IMR-90 (cell line): Measurements from ENCODE around the gene MMEL1. TPM values are rescaled to one million over a fixed set of nuclear protein-coding genes. Genes with fewer than 3 reads are reported as not detected.

Experiments
- ATAC-seq: fragments of 200-7000 bp; cut with Tn5 transposase; 2 replicates; pipeline ENCODE4 v1.9.1; 2020; ENCODE audit warnings: low read depth, mild to moderate bottlenecking, moderate library complexity
- BruUV-seq: library from RNA; stranded (reverse); fragments of 400-500 nt; replicated peaks from 2 replicates; lab custom pipeline; 2021; lab: Mats Ljungman, UMichigan
- CTCF ChIA-PET: fragments of 300-600 bp; formaldehyde crosslinking; extraction: SDS; loops from one replicate; lab custom pipeline; 2021; ENCODE audit warnings: antibody characterized with exemption; lab: Yijun Ruan, JAX
- POLR2A ChIA-PET: fragments of 300-600 bp; sonication (Branson Sonifier 250); formaldehyde crosslinking; loops from one replicate; lab custom pipeline; 2022; ENCODE audit warnings: antibody characterized with exemption; ENCODE audit not compliant: unreplicated experiment; lab: Charles Lee
- DNase-seq: peaks from one replicate; pipeline ENCODE4 v3.0.0; 2013
- H2AFZ ChIP-seq: replicated peaks from 2 replicates; pipeline ENCODE3; 2013; ENCODE audit warnings: low read length, mild to moderate bottlenecking; ENCODE audit not compliant: poor library complexity
- H2AK5ac ChIP-seq: 2 replicates; pipeline ENCODE4 v1.6.1; 2013; ENCODE audit warnings: low read depth, low read length, inconsistent platforms
- H2AK9ac ChIP-seq: replicated peaks from 2 replicates; pipeline ENCODE3; 2013; ENCODE audit warnings: mild to moderate bottlenecking, low read depth, low read length, moderate library complexity; ENCODE audit not compliant: poor library complexity
- H2BK120ac ChIP-seq: 2 replicates; pipeline ENCODE4 v1.6.1; 2013; ENCODE audit warnings: low read depth, low read length, inconsistent platforms
- H2BK15ac ChIP-seq: 3 replicates; pipeline ENCODE4 v1.6.1; 2013; ENCODE audit warnings: low read depth, low read length, inconsistent platforms
- H2BK20ac ChIP-seq: 2 replicates; pipeline ENCODE4 v1.6.1; 2013; ENCODE audit warnings: low read depth, mild to moderate bottlenecking, inconsistent platforms, low read length, moderate library complexity
- H2BK5ac ChIP-seq: 2 replicates; pipeline ENCODE4 v1.6.1; 2013; ENCODE audit warnings: mild to moderate bottlenecking, low read depth, low read length, inconsistent platforms; ENCODE audit not compliant: poor library complexity, severe bottlenecking
- H3K14ac ChIP-seq: replicated peaks from 2 replicates; pipeline ENCODE4 v1.6.1; 2013; ENCODE audit warnings: low read depth, low read length, inconsistent platforms
- H3K18ac ChIP-seq: 2 replicates; pipeline ENCODE4 v1.6.1; 2013; ENCODE audit warnings: low read depth, low read length, control low read depth
- H3K23ac ChIP-seq: 2 replicates; pipeline ENCODE4 v1.6.1; 2013; ENCODE audit warnings: low read depth, low read length, inconsistent platforms
- H3K27ac ChIP-seq: 2 replicates; pipeline ENCODE4 v1.5.1; 2013; ENCODE audit warnings: mild to moderate bottlenecking, control low read depth, low read length; ENCODE audit not compliant: insufficient read depth
- H3K27me3 ChIP-seq: 2 replicates; pipeline ENCODE4 v1.6.1; 2013; ENCODE audit warnings: low read length; ENCODE audit not compliant: control insufficient read depth, insufficient read depth
- H3K36me3 ChIP-seq: 2 replicates; pipeline ENCODE4 v1.6.1; 2013; ENCODE audit warnings: low read length, mixed read lengths; ENCODE audit not compliant: control insufficient read depth, insufficient read depth
- H3K4ac ChIP-seq: 2 replicates; pipeline ENCODE4 v1.6.1; 2013; ENCODE audit warnings: low read depth, low read length, inconsistent platforms
- H3K4me1 ChIP-seq: 2 replicates; pipeline ENCODE4 v1.6.1; 2013; ENCODE audit warnings: low read length, mixed read lengths; ENCODE audit not compliant: control insufficient read depth, insufficient read depth
- H3K4me2 ChIP-seq: 2 replicates; pipeline ENCODE4 v1.6.1; 2013; ENCODE audit warnings: low read depth, mild to moderate bottlenecking, control low read depth, low read length, moderate library complexity
- H3K4me3 ChIP-seq: 2 replicates; pipeline ENCODE4 v1.5.1; 2013; ENCODE audit warnings: low read depth, mild to moderate bottlenecking, control low read depth, low read length, moderate library complexity; ENCODE audit not compliant: insufficient read depth
- H3K56ac ChIP-seq: 2 replicates; pipeline ENCODE4 v1.6.1; 2013; ENCODE audit warnings: low read length, inconsistent platforms; ENCODE audit not compliant: insufficient read depth; ENCODE audit errors: extremely low read depth
- H3K79me1 ChIP-seq, 2 experiments: 2 replicates each; pipeline ENCODE4 v1.6.1; 2013; ENCODE audit warnings: low read length in 2 of 2, inconsistent platforms in 1 of 2, low read depth in 1 of 2
- H3K9ac ChIP-seq: 2 replicates; pipeline ENCODE4 v1.6.1; 2013; ENCODE audit warnings: low read depth, low read length, control low read depth
- H3K9me1 ChIP-seq: 2 replicates; pipeline ENCODE4 v1.6.1; 2013; ENCODE audit warnings: low read length, inconsistent platforms; ENCODE audit not compliant: insufficient read depth
- H3K9me3 ChIP-seq: 2 replicates; pipeline ENCODE4 v1.6.1; 2013; ENCODE audit warnings: low read length; ENCODE audit not compliant: control insufficient read depth, insufficient read depth
- H4K20me1 ChIP-seq: 2 replicates; pipeline ENCODE4 v1.6.1; 2013; ENCODE audit warnings: low read length, inconsistent platforms; ENCODE audit not compliant: insufficient read depth
- H4K5ac ChIP-seq: 2 replicates; pipeline ENCODE4 v1.6.1; 2013; ENCODE audit warnings: mild to moderate bottlenecking, low read depth, low read length, control low read depth
- H4K8ac ChIP-seq, 2 experiments: 2 replicates each; pipeline ENCODE4 v1.6.1; 2013; ENCODE audit warnings: low read depth in 2 of 2, low read length in 2 of 2, control low read depth in 1 of 2, inconsistent platforms in 1 of 2
- H4K91ac ChIP-seq: 2 replicates; pipeline ENCODE4 v1.6.1; 2013; ENCODE audit warnings: low read depth, low read length, inconsistent platforms; ENCODE audit not compliant: insufficient read depth
- CTCF ChIP-seq: conservative IDR thresholded peaks from 2 replicates; pipeline ENCODE4 v1.5.1; 2012; ENCODE audit warnings: mild to moderate bottlenecking, low read depth, low read length, improper control_type of control experiment
- FOS ChIP-seq: fragments of 150-350 bp; IDR thresholded peaks from 2 replicates; pipeline ENCODE4 v1.6.1; 2016; ENCODE audit warnings: low read depth, low read length
- MAFK ChIP-seq: IDR thresholded peaks from 2 replicates; pipeline ENCODE4 v1.6.1; 2012; ENCODE audit warnings: low read depth, low read length, improper control_type of control experiment
- MXI1 ChIP-seq: IDR thresholded peaks from 2 replicates; pipeline ENCODE4 v1.6.1; 2012; ENCODE audit warnings: low read depth, mild to moderate bottlenecking, low read length, moderate library complexity, borderline replicate concordance
- NFE2L2 ChIP-seq: fragments of 150-350 bp; IDR thresholded peaks from 2 replicates; pipeline ENCODE4 v1.6.1; 2016; ENCODE audit warnings: low read depth, mild to moderate bottlenecking, low read length
- RAD21 ChIP-seq: IDR thresholded peaks from 2 replicates; pipeline ENCODE4 v1.6.1; 2012; ENCODE audit warnings: low read length, improper control_type of control experiment
- RCOR1 ChIP-seq: IDR thresholded peaks from 2 replicates; pipeline ENCODE4 v1.6.1; 2012; ENCODE audit warnings: mild to moderate bottlenecking, low read length, improper control_type of control experiment; ENCODE audit not compliant: insufficient replicate concordance
- RFX5 ChIP-seq: IDR thresholded peaks from 2 replicates; pipeline ENCODE4 v1.8.0; 2012; ENCODE audit warnings: low read depth, mild to moderate bottlenecking, low read length, moderate library complexity
- WGBS, 2 experiments: methylation state at CpG; one replicate each; pipeline versions ENCODE4 v1.1.5 to v1.1.7; 2013; ENCODE audit warnings: missing lambda C conversion rate in 2 of 2; ENCODE audit not compliant: insufficient read length in 1 of 2; ENCODE audit errors: extremely low coverage in 2 of 2; 5-methylcytosine and 5-hydroxymethylcytosine counted together
- dilution Hi-C: fragments of 300-500 bp; cut with HindIII; formaldehyde crosslinking; loops from one replicate; pipeline ENCODE4 v1.14.3; 2018; ENCODE audit warnings: low sequenced_read_pairs; ENCODE audit not compliant: unreplicated experiment
- in situ Hi-C: fragments of 300-500 bp; cut with MboI; formaldehyde crosslinking; loops from 3 replicates; pipeline ENCODE4 v1.14.3; 2019; ENCODE audit warnings: low sequenced_read_pairs, inconsistent platforms, mixed read lengths
- intact Hi-C: fragments of 100-400 bp; cut with micrococcal nuclease; formaldehyde crosslinking; loops from 2 replicates; pipeline ENCODE4 v1.10.0; 2022
- polyA plus RNA-seq, 3 experiments: library from polyadenylated mRNA; depleted of rRNA; stranded (reverse); fragments of >200 nt; gene quantifications; 2 replicates each; pipeline ENCODE4 v1.2.3, GENCODE V29; 2012; ENCODE audit warnings: low replicate concordance in 1 of 3
- total RNA-seq: library from RNA; depleted of rRNA; stranded (reverse); fragments of >200 nt; gene quantifications from 2 replicates; pipeline ENCODE4 v1.2.3, GENCODE V29; 2012

The MMEL1 gene
- total and polyA plus RNA-seq, 2 of the 4 experiments (the other 2 are of a cell fraction) = under 0.01 to 0.12 TPM

- Histone ChIP-seq H3K4me1 (no peaks in the 10 kb centered on the region), H3K36me3 (no peaks in the 10 kb centered on the region), H4K91ac (no peak overlapping the region), H2AK5ac (no peak overlapping the region), H3K23ac (no peak overlapping the region), H2BK15ac (no peak overlapping the region), H3K4me3 (no peak overlapping the region), H3K56ac (no peak overlapping the region), H2AK9ac (no peak overlapping the region), H4K8ac (no peak overlapping the region), H3K79me1 (no peaks in the 10 kb centered on the region; a peak in 1 of 4 replicates), H3K4ac (no peak overlapping the region), H3K9me3 (peaks cover 4% of the 10 kb centered on the region; the same call in 1 of the 2 replicates), H3K18ac (no peak overlapping the region), H3K27me3 (no peaks in the 10 kb centered on the region), H4K20me1 (no peaks in the 10 kb centered on the region), H2BK20ac (no peak overlapping the region), H3K27ac (no peak overlapping the region), H3K4me2 (no peak overlapping the region), H3K14ac (no peak overlapping the region), H2BK5ac (no peak overlapping the region), H3K9ac (no peak overlapping the region), H2AFZ (no peak overlapping the region), H2BK120ac (no peak overlapping the region), H3K9me1 (no peaks in the 10 kb centered on the region), H4K5ac (no peak overlapping the region)
- dilution Hi-C loops (no loop called here), intact Hi-C loops (no loop called here), in situ Hi-C loops (no loop called here)
- ChIA-PET CTCF (no interaction called here), POLR2A (no interaction called here)
- 72% methylated on average over 15 of the region's 26 CpGs; no CpG with 5 or more reads in 1 of the 2 experiments for WGBS, 2 experiments
- TF ChIP-seq CTCF (no peak), FOS (no peak), MAFK (no peak), RAD21 (no peak), RFX5 (no peak), RCOR1 (no peak), MXI1 (no peak), NFE2L2 (no peak)
- DNase-seq (no peak), ATAC-seq (no peak)
- BruUV-seq = no TSS peak
Observed at GRCh38 chr1:2639607-2640521, 7.0 kb upstream of the MMEL1 start.
